Dermis microvascular lymphatic vessel endothelial cell (primary cell): ENCODE results near the gene TTLL5. TPM values are rescaled to one million over a fixed set of nuclear protein-coding genes. Genes with fewer than 3 reads are reported as not detected.
A peak's percentile ranks its signal among the peaks of the same experiment; 100 is the strongest.

ENCODE experiments used
- DNase-seq, 2 donors: peaks; one replicate each; pipeline versions ENCODE4 v3.0.0 to v3.0.0-alpha.2; 2010; ENCODE audit warnings: low read depth in 2 of 2
- total RNA-seq: library from RNA; depleted of rRNA; stranded (reverse); fragments of >200 nt; gene quantifications from 2 replicates; pipeline ENCODE4 v1.2.1, GENCODE V29; 2014

The TTLL5 gene
- 21.4 and 22.3 TPM in 2 replicates for total RNA-seq

- peak; percentile 99 for DNase-seq
Measured at GRCh38 chr14:75660630-75661498, at the start of gene TTLL5, which contains the start of gene ERG28. TSS of gene TTLL5 (plus strand) at chr14:75661246. CDS start at chr14:75663150, 1,904 bp downstream. TSS of gene ERG28 (minus strand) at chr14:75660876. CDS start at chr14:75657502, 3,374 bp downstream.

- DNase-seq = no peak
Measured at GRCh38 chr14:75612157-75612556, 48.9 kb upstream of the TTLL5 start.

- no peak for DNase-seq
Measured at GRCh38 chr14:75614179-75614578, 46.9 kb upstream of the TTLL5 start.

GRCh38 chr14:75615200-75615599 lies 45.8 kb upstream of the TTLL5 start:
- DNase-seq = no peak

GRCh38 chr14:75619548-75619947 lies 41.5 kb upstream of the TTLL5 start:
- DNase-seq = peak in 1 of 2 donors; percentile 49

GRCh38 chr14:75625034-75625433 lies 36.0 kb upstream of the TTLL5 start:
- DNase-seq = no peak

- no peak for DNase-seq
Measured at GRCh38 chr14:75626396-75626795, 34.6 kb upstream of the TTLL5 start.

GRCh38 chr14:75626863-75627262 lies 34.2 kb upstream of the TTLL5 start:
- DNase-seq = no peak

GRCh38 chr14:75627406-75627805 lies 33.6 kb upstream of the TTLL5 start:
- DNase-seq = no peak

GRCh38 chr14:75628816-75629215 lies 32.2 kb upstream of the TTLL5 start:
- no peak for DNase-seq

- DNase-seq = no peak
Measured at GRCh38 chr14:75630695-75631452, 30.2 kb upstream of the TTLL5 start.

GRCh38 chr14:75631453-75631831 lies 29.6 kb upstream of the TTLL5 start:
- DNase-seq = no peak

- no peak for DNase-seq
Measured at GRCh38 chr14:75634848-75635247, 26.2 kb upstream of the TTLL5 start.

- no peak for DNase-seq
Measured at GRCh38 chr14:75636100-75636692, 24.9 kb upstream of the TTLL5 start.

GRCh38 chr14:75640876-75641275 lies 20.2 kb upstream of the TTLL5 start:
- DNase-seq = no peak

GRCh38 chr14:75643985-75644384 lies 17.1 kb upstream of the TTLL5 start:
- DNase-seq = peak; percentile 50 to 57

- no peak for DNase-seq
Measured at GRCh38 chr14:75645056-75645455, 16.0 kb upstream of the TTLL5 start.

- DNase-seq = peak in 1 of 2 donors; percentile 32
Measured at GRCh38 chr14:75646762-75647161, 14.3 kb upstream of the TTLL5 start.

- peak in 1 of 2 donors; percentile 24 for DNase-seq
Measured at GRCh38 chr14:75647640-75648039, 13.4 kb upstream of the TTLL5 start.

GRCh38 chr14:75648066-75648838 lies 12.8 kb upstream of the TTLL5 start:
- DNase-seq = peak; percentile 96 to 97

GRCh38 chr14:75649337-75649736 lies 11.7 kb upstream of the TTLL5 start:
- no peak for DNase-seq
